Measurements from ENCODE around the gene S1PR5. TPM values are rescaled to one million over a fixed set of nuclear protein-coding genes. Genes with fewer than 3 reads are reported as not detected.

Gene S1PR5
- polyA plus RNA-seq, 3 donors = 0.18 to 0.46 TPM; not detected in 1

GRCh38 chr19:10464456-10464855, 52.8 kb downstream of the S1PR5 start:
- H3K36me3 Mint-ChIP-seq = peaks cover 27 to 47% of the 10 kb centered on the region in 2 donors
- no peak for TF ChIP-seq CTCF (IDR thresholded peaks at IDR 0.05)
- Histone ChIP-seq H4K20me1 (ENCODE audit: insufficient read depth, low read length) (peaks cover 9% of the 10 kb centered on the region), H3K9me3 (replicated peaks in 1 of 2; ENCODE audit: control insufficient read depth in 1 of 2, insufficient read depth in 1 of 2, low read length in 2 of 2) (no peaks in the 10 kb centered on the region), H3K27me3 (ENCODE audit: control insufficient read depth in 2 of 2, insufficient read depth in 2 of 2, low read length in 2 of 2) (no peaks in the 10 kb centered on the region), H3K9ac (ENCODE audit: insufficient read depth, low read length, poor library complexity, severe bottlenecking) (no peak overlapping the region), H3K4me3 (replicated peaks in 1 of 3; ENCODE audit: low read depth in 2 of 3, low read length in 3 of 3) (no peak overlapping the region), H3K4me1 (ENCODE audit: control insufficient read depth in 1 of 2, insufficient read depth in 2 of 2, low read length in 2 of 2) (peaks cover 10 to 16% of the 10 kb centered on the region in 2 donors), H3K79me2 (ENCODE audit: insufficient read depth, low read length) (no peaks in the 10 kb centered on the region), H3K36me3 (replicated peaks in 1 of 2; ENCODE audit: control insufficient read depth in 1 of 2, insufficient read depth in 2 of 2, low read length in 2 of 2) (peaks cover 11 to 28% of the 10 kb centered on the region in 2 donors), H3K4me2 (replicated peaks; ENCODE audit: extremely low read depth, low read length, poor library complexity, severe bottlenecking) (no peak overlapping the region), H3K27ac (ENCODE audit: low read depth in 1 of 2, low read length in 2 of 2) (no peak overlapping the region), H2AFZ (ENCODE audit: insufficient read depth, low read depth, low read length, poor library complexity, severe bottlenecking) (no peak overlapping the region)
- H3K27ac Mint-ChIP-seq = no peak overlapping the region
- H3K4me3 Mint-ChIP-seq = no peak overlapping the region
- H3K9me3 Mint-ChIP-seq = peaks cover 0 to 3% (median 0%) of the 10 kb centered on the region in 7 donors
- WGBS (ENCODE audit: insufficient coverage) = no CpG with 5 or more reads among the region's 5 CpGs
- peaks cover 10% of the 10 kb centered on the region for H3K4me1 Mint-ChIP-seq
- intact Hi-C loops (cut with micrococcal nuclease) = loop anchor here in 1 of 2 donors (5.0 kb wide), 1 partner anchor 103 kb away; the partner anchor contains the start of genes CDKN2D and KRI1
- no peak for DNase-seq
- peaks cover 5 to 13% (median 10%) of the 10 kb centered on the region in 3 donors for H3K27me3 Mint-ChIP-seq (ENCODE audit: low read depth in 3 of 3)

Small RNA genes within 50 kb of the gene (small RNA-seq; reads per million reads assigned to genes)
- gene MIR1238 (ENCODE audit: insufficient read length, low read depth) (not detected), gene RNU7-140P (ENCODE audit: insufficient read length, low read depth) (not detected)

Other genes with a start within 250 kb of the S1PR5 start
- 100 to 1,000 TPM in 1 of 3 donors, 10 to 100 TPM in 2; 21.6 to 118 (median 40.8) TPM for gene ICAM1, start 246.3 kb downstream of the S1PR5 start, polyA plus RNA-seq
- 10 to 100 TPM in 2 of 3 donors, 1 to 10 TPM in 1; 5.5 to 17.3 (median 11.2) TPM for gene ICAM4, start 230.5 kb downstream of the S1PR5 start, polyA plus RNA-seq
- 1 to 10 TPM in 1 of 3 donors, under 1 TPM in 1, not detected in 1; 0.21 to 2.1 TPM for gene ICAM5, start 227.5 kb downstream of the S1PR5 start, polyA plus RNA-seq
- gene ZGLP1, start 207.6 kb downstream of the S1PR5 start, polyA plus RNA-seq = 10 to 100 TPM in 1 of 3 donors, 1 to 10 TPM in 2; 3.5 to 11.7 (median 9.4) TPM
- gene FDX2, start 201.4 kb downstream of the S1PR5 start, polyA plus RNA-seq = 1 to 10 TPM; 5.5 to 6.8 (median 6.7) TPM
- 10 to 100 TPM in 1 of 3 donors, 1 to 10 TPM in 2; 6.0 to 20.7 (median 9.0) TPM for gene RAVER1, start 183.9 kb downstream of the S1PR5 start, polyA plus RNA-seq
- gene ICAM3, start 177.8 kb downstream of the S1PR5 start, polyA plus RNA-seq = 100 to 1,000 TPM; 189 to 234 (median 198) TPM
- 100 to 1,000 TPM in 2 of 3 donors, 10 to 100 TPM in 1; 82.9 to 441 (median 113) TPM for gene TYK2, start 136.9 kb downstream of the S1PR5 start, polyA plus RNA-seq
- gene CDC37, start 113.9 kb downstream of the S1PR5 start, polyA plus RNA-seq = 100 to 1,000 TPM in 1 of 3 donors, 10 to 100 TPM in 2; 49.3 to 575 (median 54.9) TPM
- 10 to 100 TPM in 1 of 3 donors, 1 to 10 TPM in 2; 4.7 to 14.8 (median 5.8) TPM for gene PDE4A, start 96.9 kb downstream of the S1PR5 start, polyA plus RNA-seq
- 10 to 100 TPM; 26.0 to 32.6 (median 26.1) TPM for gene KEAP1, start 14.1 kb downstream of the S1PR5 start, polyA plus RNA-seq
- gene ATG4D, start 26.5 kb upstream of the S1PR5 start, polyA plus RNA-seq = 10 to 100 TPM; 10.7 to 52.8 (median 11.9) TPM
- 10 to 100 TPM in 1 of 3 donors, 1 to 10 TPM in 2; 3.9 to 21.0 (median 6.1) TPM for gene KRI1, start 48.6 kb upstream of the S1PR5 start, polyA plus RNA-seq
- gene CDKN2D, start 51.5 kb upstream of the S1PR5 start, polyA plus RNA-seq = 100 to 1,000 TPM; 115 to 166 (median 130) TPM
- under 1 TPM in 1 of 3 donors, not detected in 2; 0.36 TPM for gene AP1M2, start 69.9 kb upstream of the S1PR5 start, polyA plus RNA-seq
- gene SLC44A2, start 108.1 kb upstream of the S1PR5 start, polyA plus RNA-seq = 10 to 100 TPM; 43.5 to 95.9 (median 69.4) TPM
- gene ILF3, start 136.9 kb upstream of the S1PR5 start, polyA plus RNA-seq = 100 to 1,000 TPM in 1 of 3 donors, 10 to 100 TPM in 2; 34.4 to 189 (median 48.1) TPM
- gene QTRT1, start 184.0 kb upstream of the S1PR5 start, polyA plus RNA-seq = 10 to 100 TPM in 2 of 3 donors, 1 to 10 TPM in 1; 9.9 to 29.6 (median 12.3) TPM
- gene DNM2, start 200.6 kb upstream of the S1PR5 start, polyA plus RNA-seq = 100 to 1,000 TPM in 1 of 3 donors, 10 to 100 TPM in 2; 53.0 to 186 (median 69.5) TPM

Measured in CD14-positive monocyte (primary cell).